Loucy (cell line): ENCODE data around the gene GALNT3.

Experiments
- H2AFZ ChIP-seq: fragments of 200-600 bp; sonication (generic); 2 replicates; pipeline ENCODE4 v1.6.0; 2016; ENCODE audit warnings: antibody characterized with exemption, mild to moderate bottlenecking, low read length, moderate library complexity
- H3F3A ChIP-seq: fragments of 200-600 bp; 2 replicates; pipeline ENCODE4 v1.6.0; 2016; ENCODE audit warnings: antibody characterized with exemption, low read depth, mild to moderate bottlenecking
- H3K27me3 ChIP-seq: fragments of 200-600 bp; sonication (generic); 2 replicates; pipeline ENCODE4 v1.6.1; 2014; ENCODE audit warnings: low read length, mild to moderate bottlenecking; ENCODE audit not compliant: insufficient read depth, poor library complexity, severe bottlenecking
- H3K36me3 ChIP-seq: fragments of 200-600 bp; sonication (generic); 2 replicates; pipeline ENCODE4 v1.6.1; 2016; ENCODE audit warnings: low read length; ENCODE audit not compliant: insufficient read depth
- H3K4me1 ChIP-seq: fragments of 200-600 bp; sonication (generic); 2 replicates; pipeline ENCODE4 v1.5.1; 2014; ENCODE audit warnings: low read length, mild to moderate bottlenecking; ENCODE audit not compliant: insufficient read depth, poor library complexity, severe bottlenecking
- H3K4me2 ChIP-seq: fragments of 200-600 bp; sonication (generic); 2 replicates; pipeline ENCODE4 v1.6.0; 2014; ENCODE audit warnings: antibody characterized with exemption, low read length, low read depth, mild to moderate bottlenecking; ENCODE audit not compliant: poor library complexity, severe bottlenecking
- H3K4me3 ChIP-seq: fragments of 200-600 bp; sonication (generic); 2 replicates; pipeline ENCODE4 v1.5.1; 2014; ENCODE audit warnings: low read length, mild to moderate bottlenecking, mixed read lengths; ENCODE audit not compliant: poor library complexity, severe bottlenecking
- H3K79me2 ChIP-seq: fragments of 200-600 bp; sonication (generic); 2 replicates; pipeline ENCODE4 v1.6.1; 2014; ENCODE audit warnings: low read length; ENCODE audit not compliant: insufficient read depth
- H3K9ac ChIP-seq: fragments of 200-600 bp; sonication (generic); 2 replicates; pipeline ENCODE4 v1.6.0; 2014; ENCODE audit warnings: mild to moderate bottlenecking, low read depth, low read length, moderate library complexity; ENCODE audit not compliant: poor library complexity, severe bottlenecking
- H3K9me2 ChIP-seq: fragments of 200-600 bp; sonication (generic); replicated peaks from 2 replicates; pipeline ENCODE4 v1.6.1; 2016; ENCODE audit warnings: low read depth, low read length, mixed read lengths
- H3K9me3 ChIP-seq: fragments of 200-600 bp; sonication (generic); 2 replicates; pipeline ENCODE4 v1.6.1; 2014; ENCODE audit warnings: mild to moderate bottlenecking, antibody characterized with exemption, low read length, low read depth; ENCODE audit not compliant: insufficient read depth
- H4K20me1 ChIP-seq: fragments of 200-600 bp; sonication (generic); 2 replicates; pipeline ENCODE4 v1.6.0; 2014; ENCODE audit warnings: antibody characterized with exemption, low read length, mild to moderate bottlenecking; ENCODE audit not compliant: insufficient read depth, poor library complexity, severe bottlenecking
- EZH2phosphoT487 ChIP-seq: fragments of 200-600 bp; IDR thresholded peaks from 2 replicates; pipeline ENCODE4 v1.6.1; 2018; ENCODE audit warnings: antibody characterized with exemption, mild to moderate bottlenecking, moderate library complexity, borderline replicate concordance
- TF ChIP-seq, protein P1 (sequence below): fragments of 200-600 bp; sonication (generic); conservative IDR thresholded peaks from 2 replicates; pipeline ENCODE4 v1.5.1; 2014; ENCODE audit warnings: mild to moderate bottlenecking, antibody characterized with exemption, low read length

The GALNT3 gene

GRCh38 chr2:165810418-165810817 is 16.4 kb upstream of the GALNT3 start:
- Histone ChIP-seq H3F3A (no peaks in the 10 kb centered on the region), H3K79me2 (no peaks in the 10 kb centered on the region), H3K9ac (no peak overlapping the region), H3K9me3 (no peaks in the 10 kb centered on the region), H4K20me1 (no peaks in the 10 kb centered on the region), H3K4me3 (no peak overlapping the region), H3K27me3 (no peaks in the 10 kb centered on the region), H3K4me1 (no peaks in the 10 kb centered on the region), H3K36me3 (no peaks in the 10 kb centered on the region), H3K4me2 (no peak overlapping the region), H2AFZ (no peak overlapping the region), H3K9me2 (no peaks in the 10 kb centered on the region)
- TF ChIP-seq, protein P1, sequence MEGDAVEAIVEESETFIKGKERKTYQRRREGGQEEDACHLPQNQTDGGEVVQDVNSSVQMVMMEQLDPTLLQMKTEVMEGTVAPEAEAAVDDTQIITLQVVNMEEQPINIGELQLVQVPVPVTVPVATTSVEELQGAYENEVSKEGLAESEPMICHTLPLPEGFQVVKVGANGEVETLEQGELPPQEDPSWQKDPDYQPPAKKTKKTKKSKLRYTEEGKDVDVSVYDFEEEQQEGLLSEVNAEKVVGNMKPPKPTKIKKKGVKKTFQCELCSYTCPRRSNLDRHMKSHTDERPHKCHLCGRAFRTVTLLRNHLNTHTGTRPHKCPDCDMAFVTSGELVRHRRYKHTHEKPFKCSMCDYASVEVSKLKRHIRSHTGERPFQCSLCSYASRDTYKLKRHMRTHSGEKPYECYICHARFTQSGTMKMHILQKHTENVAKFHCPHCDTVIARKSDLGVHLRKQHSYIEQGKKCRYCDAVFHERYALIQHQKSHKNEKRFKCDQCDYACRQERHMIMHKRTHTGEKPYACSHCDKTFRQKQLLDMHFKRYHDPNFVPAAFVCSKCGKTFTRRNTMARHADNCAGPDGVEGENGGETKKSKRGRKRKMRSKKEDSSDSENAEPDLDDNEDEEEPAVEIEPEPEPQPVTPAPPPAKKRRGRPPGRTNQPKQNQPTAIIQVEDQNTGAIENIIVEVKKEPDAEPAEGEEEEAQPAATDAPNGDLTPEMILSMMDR, result no peak
- TF ChIP-seq EZH2phosphoT487, result no peak

- no peaks in the 10 kb centered on the region for H4K20me1 ChIP-seq
- no peak overlapping the region for H3K4me3 ChIP-seq
- no peaks in the 10 kb centered on the region for H3K4me1 ChIP-seq
- H3F3A ChIP-seq, result no peaks in the 10 kb centered on the region
- no peaks in the 10 kb centered on the region for H3K36me3 ChIP-seq
- no peaks in the 10 kb centered on the region for H3K9me2 ChIP-seq
- H3K27me3 ChIP-seq, result no peaks in the 10 kb centered on the region
- H3K79me2 ChIP-seq, result no peaks in the 10 kb centered on the region
- H3K9me3 ChIP-seq, result no peaks in the 10 kb centered on the region
- H2AFZ ChIP-seq, result no peak overlapping the region
- H3K9ac ChIP-seq, result no peak overlapping the region
- no peak overlapping the region for H3K4me2 ChIP-seq
- no peak for TF ChIP-seq EZH2phosphoT487
- TF ChIP-seq, protein P1, result no peak
Measured at GRCh38 chr2:165804719-165805118, 10.7 kb upstream of the GALNT3 start.

GRCh38 chr2:165803123-165803760 is 9.2 kb upstream of the GALNT3 start:
- no peak for TF ChIP-seq EZH2phosphoT487
- TF ChIP-seq, protein P1, result no peak
- H3K4me3 ChIP-seq, result no peak overlapping the region
- no peak overlapping the region for H3K4me2 ChIP-seq
- no peak overlapping the region for H3K9ac ChIP-seq
- H3K79me2 ChIP-seq, result 0 out of 2 replicates have a peak, but pooled peaks cover under 1% of the 10 kb centered on the region
- H3K9me3 ChIP-seq, result no peaks in the 10 kb centered on the region
- H4K20me1 ChIP-seq, result no peaks in the 10 kb centered on the region
- H3F3A ChIP-seq, result no peaks in the 10 kb centered on the region
- H2AFZ ChIP-seq, result no peak overlapping the region
- H3K36me3 ChIP-seq, result no peaks in the 10 kb centered on the region
- no peaks in the 10 kb centered on the region for H3K27me3 ChIP-seq
- H3K4me1 ChIP-seq, result peaks cover 2% of the 10 kb centered on the region
- no peaks in the 10 kb centered on the region for H3K9me2 ChIP-seq
